Pons (tissue), 1 donor: ENCODE measurements around the gene SOX15.
"Not testable (repeated sequence)": the region's sequence is repeated elsewhere in the genome, so short reads cannot be mapped to it uniquely, and the experiment has no call there.

Experiments used
- DNase-seq: peaks from one replicate; pipeline ENCODE4 v3.0.0-alpha.2; 2016; ENCODE audit warnings: low spot score

The SOX15 gene

GRCh38 chr17:7610641-7611040 is 20.7 kb upstream of the SOX15 start:
- no peak for DNase-seq

- no peak for DNase-seq
Observed at GRCh38 chr17:7606280-7606679, 16.4 kb upstream of the SOX15 start.

- DNase-seq = not testable (repeated sequence)
Observed at GRCh38 chr17:7597561-7597960, 7.7 kb upstream of the SOX15 start.

- no peak for DNase-seq
Observed at GRCh38 chr17:7593296-7593695, 3.4 kb upstream of the SOX15 start.

- DNase-seq = no peak
Observed at GRCh38 chr17:7592422-7593021, 2.6 kb upstream of the SOX15 start.

- DNase-seq = no peak
Observed at GRCh38 chr17:7591596-7591995, 1.7 kb upstream of the SOX15 start.

- DNase-seq = no peak
Observed at GRCh38 chr17:7590743-7591142, 849 bp upstream of the SOX15 start.

GRCh38 chr17:7589204-7589868 is 558 bp downstream of the SOX15 start:
- peak; percentile 77 for DNase-seq

GRCh38 chr17:7588553-7589203 is 1.2 kb downstream of the SOX15 start:
- no peak for DNase-seq

- DNase-seq = no peak
Observed at GRCh38 chr17:7587420-7588151, 2.3 kb downstream of the SOX15 start.

GRCh38 chr17:7586673-7587419 is 3.0 kb downstream of the SOX15 start:
- no peak for DNase-seq

- DNase-seq = peak; percentile 97
Observed at GRCh38 chr17:7583253-7584109, 6.4 kb downstream of the SOX15 start, which contains the start of gene MPDU1. TSS of gene MPDU1 (plus strand) at chr17:7583852. CDS start at chr17:7583863, 11 bp downstream.

- no peak for DNase-seq
Observed at GRCh38 chr17:7582396-7583252, 7.3 kb downstream of the SOX15 start.

GRCh38 chr17:7580604-7581575 is 9.0 kb downstream of the SOX15 start:
- no peak for DNase-seq

- DNase-seq = no peak
Observed at GRCh38 chr17:7579834-7580603, 9.9 kb downstream of the SOX15 start.

GRCh38 chr17:7579001-7579833 is 10.7 kb downstream of the SOX15 start, which contains the start of gene CD68:
TSS of gene CD68 (plus strand) at chr17:7579638. CDS start at chr17:7579678, 40 bp downstream.
- peak; percentile 73 for DNase-seq
